ENCODE measurements around the gene CRYGS.

CRYGS gene

DNA sequence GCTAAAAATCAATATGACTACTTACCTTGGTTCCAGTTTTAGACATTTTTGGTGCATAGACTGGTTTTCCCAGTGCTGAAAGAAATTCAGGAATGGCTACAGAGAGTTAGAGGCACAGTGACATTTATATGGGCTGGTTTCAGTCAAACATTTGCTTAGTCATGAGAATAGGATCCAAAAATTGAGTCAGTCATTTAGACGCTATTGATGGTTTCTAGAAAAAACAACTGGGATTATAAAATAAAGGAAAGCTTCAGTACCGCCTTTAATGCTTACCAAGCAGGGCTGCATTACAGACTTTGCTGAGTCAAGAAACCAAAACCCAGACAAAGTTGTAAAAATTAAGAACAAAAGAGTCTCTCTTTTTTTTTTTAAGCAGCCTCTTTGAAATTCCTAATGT, at the start of gene CRYGS:
CRYGS (minus strand) TSS at position 100 of the 400 bp plus-strand sequence; CDS start at position 46, 54 bp downstream.
- TF ChIP-seq, protein P1, sequence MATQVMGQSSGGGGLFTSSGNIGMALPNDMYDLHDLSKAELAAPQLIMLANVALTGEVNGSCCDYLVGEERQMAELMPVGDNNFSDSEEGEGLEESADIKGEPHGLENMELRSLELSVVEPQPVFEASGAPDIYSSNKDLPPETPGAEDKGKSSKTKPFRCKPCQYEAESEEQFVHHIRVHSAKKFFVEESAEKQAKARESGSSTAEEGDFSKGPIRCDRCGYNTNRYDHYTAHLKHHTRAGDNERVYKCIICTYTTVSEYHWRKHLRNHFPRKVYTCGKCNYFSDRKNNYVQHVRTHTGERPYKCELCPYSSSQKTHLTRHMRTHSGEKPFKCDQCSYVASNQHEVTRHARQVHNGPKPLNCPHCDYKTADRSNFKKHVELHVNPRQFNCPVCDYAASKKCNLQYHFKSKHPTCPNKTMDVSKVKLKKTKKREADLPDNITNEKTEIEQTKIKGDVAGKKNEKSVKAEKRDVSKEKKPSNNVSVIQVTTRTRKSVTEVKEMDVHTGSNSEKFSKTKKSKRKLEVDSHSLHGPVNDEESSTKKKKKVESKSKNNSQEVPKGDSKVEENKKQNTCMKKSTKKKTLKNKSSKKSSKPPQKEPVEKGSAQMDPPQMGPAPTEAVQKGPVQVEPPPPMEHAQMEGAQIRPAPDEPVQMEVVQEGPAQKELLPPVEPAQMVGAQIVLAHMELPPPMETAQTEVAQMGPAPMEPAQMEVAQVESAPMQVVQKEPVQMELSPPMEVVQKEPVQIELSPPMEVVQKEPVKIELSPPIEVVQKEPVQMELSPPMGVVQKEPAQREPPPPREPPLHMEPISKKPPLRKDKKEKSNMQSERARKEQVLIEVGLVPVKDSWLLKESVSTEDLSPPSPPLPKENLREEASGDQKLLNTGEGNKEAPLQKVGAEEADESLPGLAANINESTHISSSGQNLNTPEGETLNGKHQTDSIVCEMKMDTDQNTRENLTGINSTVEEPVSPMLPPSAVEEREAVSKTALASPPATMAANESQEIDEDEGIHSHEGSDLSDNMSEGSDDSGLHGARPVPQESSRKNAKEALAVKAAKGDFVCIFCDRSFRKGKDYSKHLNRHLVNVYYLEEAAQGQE (IDR thresholded peaks at IDR 0.05; ENCODE audit: low read depth), result no peak
- TF ChIP-seq TCF12 (IDR thresholded peaks at IDR 0.05; ENCODE audit: low read depth), result no peak
- no peak for TF ChIP-seq CREB1 (IDR thresholded peaks at IDR 0.05; ENCODE audit: low read depth)
- TF ChIP-seq EP300 (IDR thresholded peaks at IDR 0.05; ENCODE audit: borderline replicate concordance), result no peak
- no peak for TF ChIP-seq ZBTB7A (IDR thresholded peaks at IDR 0.05; ENCODE audit: low read depth)
- no peak for TF ChIP-seq EGR1 (IDR thresholded peaks at IDR 0.05)
- no peak for TF ChIP-seq TAF1 (IDR thresholded peaks at IDR 0.05; ENCODE audit: low read depth)
- no peak for TF ChIP-seq TEAD4 (IDR thresholded peaks at IDR 0.05)
- TF ChIP-seq, protein P2, sequence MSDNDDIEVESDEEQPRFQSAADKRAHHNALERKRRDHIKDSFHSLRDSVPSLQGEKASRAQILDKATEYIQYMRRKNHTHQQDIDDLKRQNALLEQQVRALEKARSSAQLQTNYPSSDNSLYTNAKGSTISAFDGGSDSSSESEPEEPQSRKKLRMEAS (IDR thresholded peaks at IDR 0.05), result no peak
- TF ChIP-seq RAD21 (IDR thresholded peaks at IDR 0.05; ENCODE audit: low read depth), result no peak
- no peak for TF ChIP-seq NFIC (IDR thresholded peaks at IDR 0.05)
- TF ChIP-seq, protein P3, sequence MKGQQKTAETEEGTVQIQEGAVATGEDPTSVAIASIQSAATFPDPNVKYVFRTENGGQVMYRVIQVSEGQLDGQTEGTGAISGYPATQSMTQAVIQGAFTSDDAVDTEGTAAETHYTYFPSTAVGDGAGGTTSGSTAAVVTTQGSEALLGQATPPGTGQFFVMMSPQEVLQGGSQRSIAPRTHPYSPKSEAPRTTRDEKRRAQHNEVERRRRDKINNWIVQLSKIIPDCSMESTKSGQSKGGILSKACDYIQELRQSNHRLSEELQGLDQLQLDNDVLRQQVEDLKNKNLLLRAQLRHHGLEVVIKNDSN (IDR thresholded peaks at IDR 0.05), result no peak
- no peak for TF ChIP-seq YY1 (IDR thresholded peaks at IDR 0.05; ENCODE audit: low read depth)
- no peak for TF ChIP-seq CEBPB (IDR thresholded peaks at IDR 0.05)
- TF ChIP-seq FOXM1 (IDR thresholded peaks at IDR 0.05; ENCODE audit: borderline replicate concordance, low read depth), result no peak

DNA sequence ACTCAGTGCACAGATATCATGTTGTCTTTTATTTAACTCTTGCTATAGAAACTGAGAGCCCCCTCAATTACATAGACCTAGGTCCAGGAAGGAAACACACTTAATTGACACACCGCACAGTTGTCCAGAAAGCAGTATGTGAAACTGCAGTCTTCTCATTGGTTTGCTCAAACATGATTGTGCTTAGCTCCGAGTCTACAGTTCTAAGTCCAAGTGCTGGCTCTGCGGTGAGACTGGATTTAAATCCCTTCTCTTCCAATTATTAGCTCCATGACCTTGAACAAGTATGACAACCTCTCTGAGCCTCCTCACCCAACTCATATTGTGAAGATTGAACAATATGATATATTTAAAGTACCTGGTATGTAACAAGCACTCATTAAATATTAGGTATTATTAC, 49.7 kb upstream of the CRYGS start:
- TF ChIP-seq TCF12 (IDR thresholded peaks at IDR 0.05; ENCODE audit: low read depth) (no peak), RAD21 (IDR thresholded peaks at IDR 0.05; ENCODE audit: low read depth) (no peak), FOXM1 (IDR thresholded peaks at IDR 0.05; ENCODE audit: borderline replicate concordance, low read depth) (no peak), EP300 (IDR thresholded peaks at IDR 0.05; ENCODE audit: borderline replicate concordance) (no peak), CREB1 (IDR thresholded peaks at IDR 0.05; ENCODE audit: low read depth) (no peak), TAF1 (IDR thresholded peaks at IDR 0.05; ENCODE audit: low read depth) (no peak), YY1 (IDR thresholded peaks at IDR 0.05; ENCODE audit: low read depth) (no peak), TEAD4 (IDR thresholded peaks at IDR 0.05) (no peak), NFIC (IDR thresholded peaks at IDR 0.05) (no peak), CEBPB (IDR thresholded peaks at IDR 0.05) (no peak), ZBTB7A (IDR thresholded peaks at IDR 0.05; ENCODE audit: low read depth) (no peak), EGR1 (IDR thresholded peaks at IDR 0.05) (no peak)
- TF ChIP-seq, protein P1 (IDR thresholded peaks at IDR 0.05; ENCODE audit: low read depth), result no peak
- TF ChIP-seq, protein P2 (IDR thresholded peaks at IDR 0.05), result no peak
- TF ChIP-seq, protein P3 (IDR thresholded peaks at IDR 0.05), result no peak

DNA sequence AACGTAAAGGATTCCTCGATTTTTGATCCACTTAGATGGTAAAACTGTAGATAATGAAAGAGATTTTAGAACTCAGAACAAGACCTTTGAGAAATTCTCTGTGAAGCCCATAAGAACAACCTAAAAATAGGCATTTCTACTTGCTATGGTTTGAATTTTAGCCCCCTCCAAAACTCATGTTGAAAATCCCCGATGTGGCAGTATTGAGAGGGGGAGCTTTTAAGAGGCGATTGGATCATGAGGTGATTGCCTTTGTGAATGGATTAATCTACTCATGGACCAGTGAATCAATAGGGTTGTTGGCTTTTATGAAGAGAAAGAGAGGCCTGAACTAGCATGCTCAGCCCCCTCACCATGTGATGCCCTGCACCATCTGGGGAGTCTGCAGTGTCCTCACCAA, 48.5 kb upstream of the CRYGS start:
- TF ChIP-seq, protein P3 (IDR thresholded peaks at IDR 0.05), result no peak
- TF ChIP-seq TEAD4 (IDR thresholded peaks at IDR 0.05), result no peak
- no peak for TF ChIP-seq EGR1 (IDR thresholded peaks at IDR 0.05)
- no peak for TF ChIP-seq TCF12 (IDR thresholded peaks at IDR 0.05; ENCODE audit: low read depth)
- no peak for TF ChIP-seq CREB1 (IDR thresholded peaks at IDR 0.05; ENCODE audit: low read depth)
- no peak for TF ChIP-seq YY1 (IDR thresholded peaks at IDR 0.05; ENCODE audit: low read depth)
- TF ChIP-seq CEBPB (IDR thresholded peaks at IDR 0.05), result no peak
- no peak for TF ChIP-seq FOXM1 (IDR thresholded peaks at IDR 0.05; ENCODE audit: borderline replicate concordance, low read depth)
- no peak for TF ChIP-seq NFIC (IDR thresholded peaks at IDR 0.05)
- TF ChIP-seq, protein P2 (IDR thresholded peaks at IDR 0.05), result no peak
- no peak for TF ChIP-seq EP300 (IDR thresholded peaks at IDR 0.05; ENCODE audit: borderline replicate concordance)
- TF ChIP-seq ZBTB7A (IDR thresholded peaks at IDR 0.05; ENCODE audit: low read depth), result no peak
- no peak for TF ChIP-seq RAD21 (IDR thresholded peaks at IDR 0.05; ENCODE audit: low read depth)

DNA sequence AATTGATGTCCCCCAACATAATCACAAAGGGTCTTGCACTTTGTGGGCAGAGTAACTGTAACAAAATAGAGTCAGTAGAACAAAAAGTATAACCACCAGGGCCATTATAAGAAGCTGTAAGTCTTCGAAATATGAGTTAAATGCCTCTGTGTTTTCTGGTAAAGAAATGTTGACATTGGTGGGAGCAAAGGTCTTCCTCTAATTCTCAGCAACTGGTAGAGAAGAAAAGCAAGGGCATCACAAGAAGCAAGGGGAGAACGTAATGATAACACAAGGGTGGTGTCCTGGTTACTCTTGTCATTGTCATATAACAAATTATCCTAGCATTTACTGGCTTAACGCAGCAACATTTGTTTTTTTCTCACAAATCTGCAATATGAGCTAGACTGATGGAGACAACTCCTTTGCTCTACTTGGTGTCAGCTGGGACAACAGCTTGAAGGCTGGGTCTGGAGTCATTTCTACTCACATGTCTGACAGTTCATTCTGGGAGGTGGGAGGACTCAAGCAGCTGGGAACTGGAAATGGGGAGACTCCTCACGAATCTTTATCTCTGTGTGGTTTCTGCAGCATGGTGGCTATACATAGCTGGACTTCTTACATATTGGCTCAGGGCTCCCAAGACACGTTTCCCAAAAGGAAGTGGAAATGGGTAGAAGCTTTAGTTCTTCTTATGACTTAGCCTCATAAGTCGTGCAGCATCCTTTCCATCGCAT, 46.6 kb upstream of the CRYGS start:
- TF ChIP-seq, protein P3 (IDR thresholded peaks at IDR 0.05), result no peak
- TF ChIP-seq TEAD4 (IDR thresholded peaks at IDR 0.05), result no peak
- no peak for TF ChIP-seq EGR1 (IDR thresholded peaks at IDR 0.05)
- no peak for TF ChIP-seq EP300 (IDR thresholded peaks at IDR 0.05; ENCODE audit: borderline replicate concordance)
- TF ChIP-seq, protein P2 (IDR thresholded peaks at IDR 0.05), result no peak
- TF ChIP-seq ZBTB7A (IDR thresholded peaks at IDR 0.05; ENCODE audit: low read depth), result no peak
- TF ChIP-seq FOXM1 (IDR thresholded peaks at IDR 0.05; ENCODE audit: borderline replicate concordance, low read depth), result no peak
- TF ChIP-seq TAF1 (IDR thresholded peaks at IDR 0.05; ENCODE audit: low read depth), result no peak
- TF ChIP-seq, protein P1 (IDR thresholded peaks at IDR 0.05; ENCODE audit: low read depth), result no peak

Measured in Ishikawa (cell line).